Gastrocnemius medialis (tissue), 4 donors: ENCODE results near the gene ERI3.

Source experiments
- POLR2A ChIP-seq, 2 donors: fragments of 450-650 bp; IDR thresholded peaks; one replicate each; pipeline ENCODE4 v1.6.1; 2017; ENCODE audit warnings: antibody characterized with exemption in 2 of 2, mild to moderate bottlenecking in 2 of 2, moderate library complexity in 2 of 2
- TF ChIP-seq, protein P1 (sequence below), 5 experiments: fragments of 450-650 bp in 3 of 5; fragments of 200-600 bp in 2 of 5; sonication (generic) in 2 of 5; IDR thresholded peaks in 4 of 5; conservative IDR thresholded peaks in 1 of 5; 1 replicate in 4 of 5; 2 replicates in 1 of 5; pipeline ENCODE4 v1.5.1; 2016 to 2019; ENCODE audit warnings: antibody characterized with exemption in 5 of 5, mild to moderate bottlenecking in 3 of 5, moderate library complexity in 3 of 5

DNA sequence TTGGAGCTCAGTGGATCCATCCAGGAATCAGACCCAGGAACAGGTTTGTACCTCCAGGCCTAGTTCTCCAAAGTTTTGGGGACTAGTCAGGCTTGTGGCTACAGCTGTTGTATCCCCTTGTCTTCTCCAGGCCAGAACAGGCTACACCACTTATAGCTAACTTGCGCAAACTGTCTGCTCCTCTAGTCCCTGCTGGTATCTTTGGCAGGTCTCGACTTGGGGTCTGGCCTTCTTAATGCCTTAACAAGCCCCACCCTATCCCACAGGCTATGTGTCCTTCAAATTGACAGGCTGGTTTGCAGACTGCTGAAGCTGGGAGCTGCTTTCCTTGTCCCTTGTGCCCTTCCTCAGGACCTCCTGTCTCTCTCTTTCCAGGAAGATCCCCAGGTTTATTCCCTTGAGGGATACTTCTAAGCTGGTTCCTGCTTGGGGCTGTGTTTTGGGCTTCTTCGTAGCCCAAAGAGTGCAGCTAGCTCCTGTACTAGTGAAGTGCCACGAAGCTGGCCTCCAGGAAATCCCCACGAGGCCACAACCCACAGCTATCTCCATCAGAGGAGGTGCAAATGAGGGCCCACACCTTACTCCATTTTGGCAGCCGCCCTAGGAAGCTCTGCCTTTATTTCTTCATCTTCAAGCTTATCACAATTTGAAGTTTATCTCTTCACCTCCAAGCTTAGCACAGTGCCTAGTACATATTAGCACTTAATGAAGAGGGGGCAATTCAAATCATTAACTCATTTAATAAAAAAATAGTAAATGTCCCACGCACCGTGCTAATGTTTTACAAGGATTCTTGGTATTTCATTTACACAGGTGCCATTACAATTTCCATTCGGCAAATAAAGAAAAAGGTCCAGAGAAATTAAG lies 142.5 kb downstream of the ERI3 start:
- TF ChIP-seq, protein P1, sequence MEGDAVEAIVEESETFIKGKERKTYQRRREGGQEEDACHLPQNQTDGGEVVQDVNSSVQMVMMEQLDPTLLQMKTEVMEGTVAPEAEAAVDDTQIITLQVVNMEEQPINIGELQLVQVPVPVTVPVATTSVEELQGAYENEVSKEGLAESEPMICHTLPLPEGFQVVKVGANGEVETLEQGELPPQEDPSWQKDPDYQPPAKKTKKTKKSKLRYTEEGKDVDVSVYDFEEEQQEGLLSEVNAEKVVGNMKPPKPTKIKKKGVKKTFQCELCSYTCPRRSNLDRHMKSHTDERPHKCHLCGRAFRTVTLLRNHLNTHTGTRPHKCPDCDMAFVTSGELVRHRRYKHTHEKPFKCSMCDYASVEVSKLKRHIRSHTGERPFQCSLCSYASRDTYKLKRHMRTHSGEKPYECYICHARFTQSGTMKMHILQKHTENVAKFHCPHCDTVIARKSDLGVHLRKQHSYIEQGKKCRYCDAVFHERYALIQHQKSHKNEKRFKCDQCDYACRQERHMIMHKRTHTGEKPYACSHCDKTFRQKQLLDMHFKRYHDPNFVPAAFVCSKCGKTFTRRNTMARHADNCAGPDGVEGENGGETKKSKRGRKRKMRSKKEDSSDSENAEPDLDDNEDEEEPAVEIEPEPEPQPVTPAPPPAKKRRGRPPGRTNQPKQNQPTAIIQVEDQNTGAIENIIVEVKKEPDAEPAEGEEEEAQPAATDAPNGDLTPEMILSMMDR (IDR thresholded peaks at IDR 0.05 in 4 of 5, conservative IDR thresholded peaks at IDR 0.05 in 1 of 5) = no peak
- TF ChIP-seq POLR2A (IDR thresholded peaks at IDR 0.05) = no peak
